OCI-LY7 (cell line): ENCODE measurements around the gene CFHR5. TPM values are rescaled to one million over a fixed set of nuclear protein-coding genes. Genes with fewer than 3 reads are reported as not detected.

Experiments used
- BruUV-seq: library from RNA; stranded (reverse); fragments of 400-500 nt; replicated peaks from 2 replicates; lab custom pipeline; 2021; lab: Mats Ljungman, UMichigan
- CTCF ChIA-PET: fragments of 300-600 bp; sonication (Branson Sonifier 250); formaldehyde crosslinking; loops from one replicate; lab custom pipeline; 2022; ENCODE audit warnings: antibody characterized with exemption; ENCODE audit not compliant: unreplicated experiment; lab: Charles Lee
- POLR2A ChIA-PET: fragments of 300-600 bp; sonication (Branson Sonifier 250); formaldehyde crosslinking; loops from one replicate; lab custom pipeline; 2022; ENCODE audit warnings: antibody characterized with exemption; lab: Charles Lee
- DNase-seq: peaks from one replicate; pipeline ENCODE4 v3.0.0-alpha.2; 2015; ENCODE audit warnings: low spot score
- H2AFZ ChIP-seq: fragments of 200-600 bp; sonication (generic), shearing (Covaris generic); 2 replicates; pipeline ENCODE4 v1.6.1; 2014; ENCODE audit warnings: mild to moderate bottlenecking, antibody characterized with exemption, low read length, moderate library complexity
- H3K27ac ChIP-seq: fragments of 200-600 bp; sonication (generic); 2 replicates; pipeline ENCODE4 v1.5.1; 2014; ENCODE audit warnings: mixed run types, low read depth, mild to moderate bottlenecking, moderate library complexity, low read length, inconsistent platforms; ENCODE audit not compliant: poor library complexity, severe bottlenecking
- H3K36me3 ChIP-seq: fragments of 200-600 bp; sonication (generic); 2 replicates; pipeline ENCODE4 v1.6.1; 2014; ENCODE audit warnings: mild to moderate bottlenecking, antibody characterized with exemption, low read length, moderate library complexity, mixed read lengths; ENCODE audit not compliant: insufficient read depth
- H3K4me1 ChIP-seq: fragments of 200-600 bp; sonication (generic); 2 replicates; pipeline ENCODE4 v1.5.1; 2014; ENCODE audit warnings: mild to moderate bottlenecking, low read length; ENCODE audit not compliant: insufficient read depth, poor library complexity, severe bottlenecking
- H3K4me2 ChIP-seq: fragments of 200-600 bp; sonication (generic); 2 replicates; pipeline ENCODE4 v1.6.1; 2014; ENCODE audit warnings: mild to moderate bottlenecking, low read length
- H3K4me3 ChIP-seq: fragments of 200-600 bp; sonication (generic); 2 replicates; pipeline ENCODE4 v1.5.1; 2014; ENCODE audit warnings: mild to moderate bottlenecking, low read depth, low read length; ENCODE audit not compliant: poor library complexity, severe bottlenecking
- H3K79me2 ChIP-seq: fragments of 200-600 bp; sonication (generic); 2 replicates; pipeline ENCODE4 v1.6.1; 2016; ENCODE audit warnings: low read depth, mild to moderate bottlenecking, low read length, moderate library complexity, mixed read lengths; ENCODE audit not compliant: insufficient read depth
- H3K9me2 ChIP-seq: fragments of 200-600 bp; sonication (generic); 2 replicates; pipeline ENCODE4 v1.6.1; 2016; ENCODE audit warnings: mild to moderate bottlenecking, low read length, mixed read lengths; ENCODE audit not compliant: insufficient read depth
- H3K9me3 ChIP-seq: fragments of 200-600 bp; sonication (generic); 2 replicates; pipeline ENCODE4 v1.6.1; 2014; ENCODE audit warnings: mild to moderate bottlenecking, mixed run types, low read length, mixed read lengths
- H4K20me1 ChIP-seq: fragments of 200-600 bp; sonication (generic); 2 replicates; pipeline ENCODE4 v1.6.1; 2014; ENCODE audit warnings: mild to moderate bottlenecking, antibody characterized with exemption, low read length, moderate library complexity, mixed read lengths; ENCODE audit not compliant: insufficient read depth
- EZH2phosphoT487 ChIP-seq: fragments of 200-600 bp; sonication (generic); IDR thresholded peaks from 2 replicates; pipeline ENCODE4 v1.6.1; 2018; ENCODE audit warnings: low read depth, borderline replicate concordance, mild to moderate bottlenecking, mixed run types, antibody characterized with exemption, low read length, moderate library complexity, mixed read lengths
- intact Hi-C: fragments of 100-400 bp; cut with micrococcal nuclease; formaldehyde crosslinking; loops from one replicate; pipeline ENCODE4 v1.10.0; 2022; ENCODE audit not compliant: unreplicated experiment
- small RNA-seq: library from RNA; depleted of rRNA; stranded (forward); fragments of <200 nt; gene quantifications from one replicate; pipeline ENCODE3, GENCODE V24; 2014
- total RNA-seq, 2 experiments: library from RNA; depleted of rRNA in 1 of 2; stranded (reverse); fragments of >200 nt in 1 of 2; shearing (Covaris generic) in 1 of 2; gene quantifications; 2 replicates each; pipeline ENCODE4 v1.2.3, GENCODE V29; 2014 to 2022
- TF ChIP-seq, protein P1 (sequence below): fragments of 200-600 bp; sonication (generic); conservative IDR thresholded peaks from 2 replicates; pipeline ENCODE4 v1.5.1; 2014; ENCODE audit warnings: mild to moderate bottlenecking, antibody characterized with exemption, low read length, moderate library complexity, mixed read lengths

CFHR5 gene
- total RNA-seq, 2 experiments from 2014 or later: not detected

DNA sequence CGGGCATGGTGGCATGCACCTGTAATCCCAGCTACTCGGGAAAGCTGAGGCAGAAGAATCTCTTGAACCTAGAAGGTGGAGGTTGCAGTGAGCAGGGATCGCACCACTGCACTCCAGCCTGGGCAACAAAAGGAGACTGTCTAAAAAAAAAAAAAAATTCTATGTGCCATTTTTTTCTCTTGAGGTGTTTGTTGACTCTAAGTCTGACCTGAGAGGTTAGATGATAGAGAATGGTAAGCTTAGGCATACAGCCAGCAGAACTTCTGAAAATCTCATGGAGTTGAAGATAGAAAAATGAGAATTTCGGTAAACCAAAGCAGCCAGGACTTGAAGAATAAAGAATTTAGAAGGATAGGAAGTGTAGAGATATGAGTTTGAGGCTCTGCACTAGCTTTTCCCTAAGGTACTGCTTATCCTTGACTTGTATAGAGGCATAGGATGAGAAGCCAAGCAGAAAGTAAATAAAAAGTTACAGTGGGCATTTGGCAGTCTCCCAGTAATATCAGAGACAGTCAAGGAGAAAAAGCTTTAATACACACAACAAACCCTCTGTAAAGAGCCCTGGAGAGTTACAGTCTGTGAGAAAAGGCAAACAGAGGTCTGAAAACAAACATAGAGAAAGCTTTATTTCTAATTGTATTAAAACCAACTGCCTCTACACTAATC is 65.5 kb downstream of the CFHR5 start:
- no peak for DNase-seq
- Histone ChIP-seq H3K4me2 (no peak overlapping the region), H3K79me2 (no peaks in the 10 kb centered on the region), H3K4me3 (no peak overlapping the region), H2AFZ (no peak overlapping the region), H3K4me1 (no peaks in the 10 kb centered on the region), H3K36me3 (no peaks in the 10 kb centered on the region), H3K9me2 (no peaks in the 10 kb centered on the region), H4K20me1 (no peaks in the 10 kb centered on the region), H3K27ac (no peak overlapping the region), H3K9me3 (no peaks in the 10 kb centered on the region)
- intact Hi-C loops: no loop called here
- BruUV-seq: no TSS peak
- TF ChIP-seq EZH2phosphoT487: no peak
- TF ChIP-seq, protein P1, sequence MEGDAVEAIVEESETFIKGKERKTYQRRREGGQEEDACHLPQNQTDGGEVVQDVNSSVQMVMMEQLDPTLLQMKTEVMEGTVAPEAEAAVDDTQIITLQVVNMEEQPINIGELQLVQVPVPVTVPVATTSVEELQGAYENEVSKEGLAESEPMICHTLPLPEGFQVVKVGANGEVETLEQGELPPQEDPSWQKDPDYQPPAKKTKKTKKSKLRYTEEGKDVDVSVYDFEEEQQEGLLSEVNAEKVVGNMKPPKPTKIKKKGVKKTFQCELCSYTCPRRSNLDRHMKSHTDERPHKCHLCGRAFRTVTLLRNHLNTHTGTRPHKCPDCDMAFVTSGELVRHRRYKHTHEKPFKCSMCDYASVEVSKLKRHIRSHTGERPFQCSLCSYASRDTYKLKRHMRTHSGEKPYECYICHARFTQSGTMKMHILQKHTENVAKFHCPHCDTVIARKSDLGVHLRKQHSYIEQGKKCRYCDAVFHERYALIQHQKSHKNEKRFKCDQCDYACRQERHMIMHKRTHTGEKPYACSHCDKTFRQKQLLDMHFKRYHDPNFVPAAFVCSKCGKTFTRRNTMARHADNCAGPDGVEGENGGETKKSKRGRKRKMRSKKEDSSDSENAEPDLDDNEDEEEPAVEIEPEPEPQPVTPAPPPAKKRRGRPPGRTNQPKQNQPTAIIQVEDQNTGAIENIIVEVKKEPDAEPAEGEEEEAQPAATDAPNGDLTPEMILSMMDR: no peak
- ChIA-PET POLR2A (interaction anchor here (0.7 kb wide), 2 partner anchors 53 to 139 kb away, joined by 3 to 4 read pairs; no protein-coding TSS in a partner anchor), CTCF (no interaction called here)

DNA sequence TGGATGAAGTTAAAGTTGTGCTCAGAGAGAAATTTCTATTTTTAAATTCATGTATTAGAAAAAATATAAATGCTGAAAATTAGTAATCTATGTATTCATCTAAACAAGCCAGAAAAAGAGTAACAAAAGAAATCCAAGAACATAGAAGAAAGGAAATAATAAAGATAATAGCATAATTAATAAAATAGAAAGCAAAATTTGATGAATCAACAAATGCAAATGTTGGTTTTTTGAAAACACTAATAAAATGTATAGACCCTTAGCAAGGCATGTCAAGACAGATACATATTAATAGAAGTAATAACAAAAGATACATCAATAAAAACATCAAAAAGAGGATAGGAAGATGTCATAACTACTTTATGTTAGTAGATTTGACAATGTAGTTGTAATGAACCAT is 71.7 kb downstream of the CFHR5 start:
- no peaks in the 10 kb centered on the region for H3K9me2 ChIP-seq
- no peaks in the 10 kb centered on the region for H3K36me3 ChIP-seq
- CTCF ChIA-PET: no interaction called here
- intact Hi-C loops: no loop called here
- no peak overlapping the region for H2AFZ ChIP-seq
- no peak overlapping the region for H3K4me2 ChIP-seq
- DNase-seq: no peak
- H3K4me1 ChIP-seq: no peaks in the 10 kb centered on the region
- H3K9me3 ChIP-seq: no peaks in the 10 kb centered on the region
- no peaks in the 10 kb centered on the region for H3K79me2 ChIP-seq
- no peak overlapping the region for H3K27ac ChIP-seq
- H3K4me3 ChIP-seq: no peak overlapping the region
- H4K20me1 ChIP-seq: no peaks in the 10 kb centered on the region
- POLR2A ChIA-PET: interaction anchor here (1.1 kb wide), 1 partner anchor 22 kb away, joined by 3 read pairs; no protein-coding TSS in a partner anchor
- no TSS peak for BruUV-seq
- TF ChIP-seq, protein P1: no peak
- TF ChIP-seq EZH2phosphoT487: no peak

Small RNAs within 50 kb of the gene (small RNA-seq; reads per million reads assigned to genes)
- not detected for gene AL139418.1

Other genes with a start within 250 kb of the CFHR5 start
- not detected in 2 replicates for gene CFHR3, start 202.7 kb upstream of the CFHR5 start, total RNA-seq (2014; rRNA removed; shearing (Covaris generic))
- gene CFHR3, start 202.7 kb upstream of the CFHR5 start, total RNA-seq (2022): not detected in 2 replicates
- not detected in 2 replicates for gene CFHR1, start 157.8 kb upstream of the CFHR5 start, total RNA-seq (2014; rRNA removed; shearing (Covaris generic))
- gene CFHR1, start 157.8 kb upstream of the CFHR5 start, total RNA-seq (2022): not detected in 2 replicates
- not detected in 2 replicates for gene CFHR4, start 89.5 kb upstream of the CFHR5 start, total RNA-seq (2014; rRNA removed; shearing (Covaris generic))
- not detected in 2 replicates for gene CFHR4, start 89.5 kb upstream of the CFHR5 start, total RNA-seq (2022)
- not detected in 2 replicates for gene CFHR2, start 33.8 kb upstream of the CFHR5 start, total RNA-seq (2014; rRNA removed; shearing (Covaris generic))
- not detected in 2 replicates for gene CFHR2, start 33.8 kb upstream of the CFHR5 start, total RNA-seq (2022)
- 0.05 TPM in 1 of 2 replicates, not detected in the other for gene F13B, start 89.7 kb downstream of the CFHR5 start, total RNA-seq (2014; rRNA removed; shearing (Covaris generic))
- not detected in 2 replicates for gene F13B, start 89.7 kb downstream of the CFHR5 start, total RNA-seq (2022)
- gene ASPM, start 169.1 kb downstream of the CFHR5 start, total RNA-seq (2014; rRNA removed; shearing (Covaris generic)): 88.4 and 88.6 TPM in 2 replicates
- 76.8 and 93.9 TPM in 2 replicates for gene ASPM, start 169.1 kb downstream of the CFHR5 start, total RNA-seq (2022)
- 5.9 and 6.4 TPM in 2 replicates for gene ZBTB41, start 223.7 kb downstream of the CFHR5 start, total RNA-seq (2014; rRNA removed; shearing (Covaris generic))
- 9.8 and 10.9 TPM in 2 replicates for gene ZBTB41, start 223.7 kb downstream of the CFHR5 start, total RNA-seq (2022)